Endodermal cell (in vitro differentiated cells): ENCODE results near the gene GTPBP4. TPM values are rescaled to one million over a fixed set of nuclear protein-coding genes. Genes with fewer than 3 reads are reported as not detected.

Experiments used
- DNase-seq: peaks from one replicate; pipeline ENCODE4 v3.0.0-alpha.2; 2017
- H3K27ac ChIP-seq: 2 replicates; pipeline ENCODE4 v1.5.1; 2013; ENCODE audit warnings: mild to moderate bottlenecking, low read depth, low read length, moderate library complexity
- H3K27me3 ChIP-seq: 2 replicates; pipeline ENCODE4 v1.6.1; 2013; ENCODE audit warnings: mild to moderate bottlenecking, low read length, moderate library complexity; ENCODE audit not compliant: insufficient read depth, control insufficient read depth, poor library complexity, severe bottlenecking
- H3K36me3 ChIP-seq: 2 replicates; pipeline ENCODE4 v1.7.0; 2013; ENCODE audit warnings: mild to moderate bottlenecking, low read length, moderate library complexity; ENCODE audit not compliant: control insufficient read depth, insufficient read depth
- H3K4me1 ChIP-seq: one replicate; pipeline ENCODE4 v1.7.0; 2013; ENCODE audit warnings: low read length; ENCODE audit not compliant: control insufficient read depth, insufficient read depth
- H3K4me3 ChIP-seq: 2 replicates; pipeline ENCODE4 v1.5.1; 2013; ENCODE audit warnings: mild to moderate bottlenecking, low read length, moderate library complexity
- H3K9ac ChIP-seq: 2 replicates; pipeline ENCODE4 v1.6.1; 2013; ENCODE audit warnings: mild to moderate bottlenecking, low read length, moderate library complexity; ENCODE audit not compliant: poor library complexity, severe bottlenecking; ENCODE audit errors: extremely low read depth
- H3K9me3 ChIP-seq: 2 replicates; pipeline ENCODE4 v1.6.1; 2013; ENCODE audit warnings: mild to moderate bottlenecking, low read length, moderate library complexity; ENCODE audit not compliant: control insufficient read depth
- H3K27ac Mint-ChIP-seq: 2 replicates; pipeline ENCODE4 v1.8.0; 2020; ENCODE audit warnings: mixed read lengths
- H3K27me3 Mint-ChIP-seq: 2 replicates; pipeline ENCODE4 v1.8.0; 2021; ENCODE audit warnings: mild to moderate bottlenecking, mixed read lengths; ENCODE audit not compliant: insufficient read depth
- H3K36me3 Mint-ChIP-seq: 2 replicates; pipeline ENCODE4 v1.8.0; 2020; ENCODE audit warnings: low read depth, mixed read lengths
- H3K4me1 Mint-ChIP-seq: 2 replicates; pipeline ENCODE4 v1.8.0; 2020; ENCODE audit warnings: mixed read lengths
- H3K4me3 Mint-ChIP-seq: 2 replicates; pipeline ENCODE4 v1.8.0; 2020; ENCODE audit warnings: mild to moderate bottlenecking, moderate library complexity, mixed read lengths
- H3K9me3 Mint-ChIP-seq: 2 replicates; pipeline ENCODE4 v1.8.0; 2020; ENCODE audit warnings: mild to moderate bottlenecking, mixed read lengths
- WGBS, 2 experiments: methylation state at CpG; one replicate each; pipeline versions ENCODE4 v1.1.5 to v1.1.7; 2013; ENCODE audit warnings: missing lambda C conversion rate in 2 of 2, mixed read lengths in 1 of 2; ENCODE audit not compliant: insufficient coverage in 1 of 2, insufficient read length in 1 of 2; 5-methylcytosine and 5-hydroxymethylcytosine counted together
- total RNA-seq, 2 donors: library from RNA; stranded (reverse); fragmentation: NEBNext Ultra II Directional in 1 of 2; extraction: Animal tissue kit (Norgen Biotek cat#: 25700) in 1 of 2; gene quantifications; 2 replicates in 1 of 2; 3 replicates in 1 of 2; pipeline ENCODE4 v1.2.1, GENCODE V29; 2021
- TF ChIP-seq, protein P1 (sequence below): fragments of 200-600 bp; sonication (generic); conservative IDR thresholded peaks from 2 replicates; pipeline ENCODE4 v1.5.0; 2021; ENCODE audit warnings: antibody characterized with exemption, mild to moderate bottlenecking

Gene GTPBP4
- total RNA-seq, 2 donors from 2014 or later = 67.2 to 70.9 TPM

DNA sequence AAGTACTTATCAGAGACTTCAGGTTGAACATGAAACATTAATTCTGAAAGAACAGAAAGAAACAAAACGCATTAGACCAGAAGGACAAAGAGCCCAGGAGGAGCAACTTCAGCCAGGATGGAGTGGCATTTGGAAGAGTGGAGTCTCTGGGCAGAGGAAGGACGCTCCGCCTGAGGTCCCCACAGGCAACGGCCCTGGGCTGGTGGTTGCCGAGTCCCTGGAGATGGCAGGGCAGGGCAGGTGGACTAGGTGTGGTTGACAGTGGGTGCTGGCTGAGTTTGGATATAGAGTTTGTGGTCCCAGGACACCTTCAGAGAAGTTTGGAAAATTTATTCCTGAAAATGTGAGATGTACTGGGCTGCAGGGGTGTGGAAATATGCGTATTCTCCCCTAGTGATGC, 29.4 kb upstream of the GTPBP4 start:
- Mint-ChIP-seq H3K27me3 (peaks cover 15% of the 10 kb centered on the region), H3K9me3 (peaks cover 9% of the 10 kb centered on the region), H3K36me3 (no peaks in the 10 kb centered on the region), H3K4me3 (no peak overlapping the region), H3K27ac (no peak overlapping the region), H3K4me1 (peaks cover 2% of the 10 kb centered on the region)
- Histone ChIP-seq H3K9me3 (no peaks in the 10 kb centered on the region), H3K27ac (no peak overlapping the region), H3K9ac (no peak overlapping the region), H3K27me3 (no peaks in the 10 kb centered on the region), H3K4me1 (no peaks in the 10 kb centered on the region), H3K4me3 (no peak overlapping the region), H3K36me3 (no peaks in the 10 kb centered on the region)
- TF ChIP-seq, protein P1, sequence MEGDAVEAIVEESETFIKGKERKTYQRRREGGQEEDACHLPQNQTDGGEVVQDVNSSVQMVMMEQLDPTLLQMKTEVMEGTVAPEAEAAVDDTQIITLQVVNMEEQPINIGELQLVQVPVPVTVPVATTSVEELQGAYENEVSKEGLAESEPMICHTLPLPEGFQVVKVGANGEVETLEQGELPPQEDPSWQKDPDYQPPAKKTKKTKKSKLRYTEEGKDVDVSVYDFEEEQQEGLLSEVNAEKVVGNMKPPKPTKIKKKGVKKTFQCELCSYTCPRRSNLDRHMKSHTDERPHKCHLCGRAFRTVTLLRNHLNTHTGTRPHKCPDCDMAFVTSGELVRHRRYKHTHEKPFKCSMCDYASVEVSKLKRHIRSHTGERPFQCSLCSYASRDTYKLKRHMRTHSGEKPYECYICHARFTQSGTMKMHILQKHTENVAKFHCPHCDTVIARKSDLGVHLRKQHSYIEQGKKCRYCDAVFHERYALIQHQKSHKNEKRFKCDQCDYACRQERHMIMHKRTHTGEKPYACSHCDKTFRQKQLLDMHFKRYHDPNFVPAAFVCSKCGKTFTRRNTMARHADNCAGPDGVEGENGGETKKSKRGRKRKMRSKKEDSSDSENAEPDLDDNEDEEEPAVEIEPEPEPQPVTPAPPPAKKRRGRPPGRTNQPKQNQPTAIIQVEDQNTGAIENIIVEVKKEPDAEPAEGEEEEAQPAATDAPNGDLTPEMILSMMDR = no peak
- 95 to 96% methylated on average over 4 to 6 of the region's 6 CpGs for WGBS, 2 experiments
- DNase-seq = no peak

DNA sequence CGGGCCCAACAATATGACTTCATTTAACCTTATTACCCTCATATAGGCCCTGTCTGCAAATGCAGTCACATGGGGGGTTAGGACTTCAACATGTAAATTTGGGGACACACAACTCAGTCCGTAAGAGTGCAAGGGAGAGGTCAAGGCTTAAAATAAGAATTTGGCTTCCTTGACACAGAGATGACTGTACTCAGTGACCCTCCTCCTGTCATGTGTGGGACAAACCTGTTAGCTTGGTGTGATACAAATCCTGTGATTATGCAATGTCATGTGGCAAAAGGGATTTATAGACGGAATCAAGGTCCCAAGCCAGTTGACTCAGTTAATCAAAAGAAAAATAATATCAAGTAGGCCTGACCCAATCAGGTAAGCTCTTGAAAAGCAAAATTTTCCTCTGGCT, 25.9 kb upstream of the GTPBP4 start:
- DNase-seq = no peak
- H3K4me1 Mint-ChIP-seq = no peaks in the 10 kb centered on the region
- no peak overlapping the region for H3K4me3 ChIP-seq
- H3K4me3 Mint-ChIP-seq = no peak overlapping the region
- H3K36me3 ChIP-seq = no peaks in the 10 kb centered on the region
- peaks cover 9% of the 10 kb centered on the region for H3K9me3 Mint-ChIP-seq
- TF ChIP-seq, protein P1 = no peak
- H3K27me3 Mint-ChIP-seq = peaks cover 13% of the 10 kb centered on the region
- H3K27ac ChIP-seq = no peak overlapping the region
- H3K9me3 ChIP-seq = no peaks in the 10 kb centered on the region
- 90 to 94% methylated on average over 2 to 3 of the region's 3 CpGs for WGBS, 2 experiments
- no peak overlapping the region for H3K27ac Mint-ChIP-seq
- H3K9ac ChIP-seq = no peak overlapping the region
- H3K4me1 ChIP-seq = no peaks in the 10 kb centered on the region
- H3K27me3 ChIP-seq = no peaks in the 10 kb centered on the region
- no peaks in the 10 kb centered on the region for H3K36me3 Mint-ChIP-seq

DNA sequence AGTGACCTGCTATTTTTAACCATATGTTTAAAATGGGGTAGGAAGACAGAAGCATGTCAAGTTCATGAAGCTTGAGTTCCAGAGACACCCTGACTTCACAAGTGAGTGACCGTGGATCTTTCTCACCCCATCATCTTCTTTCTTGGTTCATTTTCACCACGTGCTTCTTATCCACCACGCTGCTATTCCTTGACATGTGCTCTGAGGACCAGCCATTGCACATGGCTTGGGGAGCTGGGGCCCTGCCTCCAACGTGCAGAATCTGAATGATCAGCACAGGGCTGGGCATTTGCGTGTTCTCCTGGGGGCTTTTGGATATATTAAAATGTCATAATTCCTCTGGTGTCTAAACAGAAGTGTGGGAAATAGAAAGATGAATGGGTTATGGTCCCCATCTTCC, 25.0 kb upstream of the GTPBP4 start:
- Mint-ChIP-seq H3K9me3 (peaks cover 9% of the 10 kb centered on the region), H3K36me3 (no peaks in the 10 kb centered on the region), H3K27ac (no peak overlapping the region), H3K27me3 (peaks cover 13% of the 10 kb centered on the region), H3K4me1 (no peaks in the 10 kb centered on the region), H3K4me3 (no peak overlapping the region)
- TF ChIP-seq, protein P1 = no peak
- Histone ChIP-seq H3K27ac (no peak overlapping the region), H3K4me3 (no peak overlapping the region), H3K4me1 (peaks cover 4% of the 10 kb centered on the region), H3K9me3 (no peaks in the 10 kb centered on the region), H3K27me3 (no peaks in the 10 kb centered on the region), H3K9ac (no peak overlapping the region), H3K36me3 (no peaks in the 10 kb centered on the region)
- 92% methylated on average over 5 of the region's 5 CpGs; no CpG with 5 or more reads in 1 of the 2 experiments for WGBS, 2 experiments
- no peak for DNase-seq
